Endothelial cell of umbilical vein (primary cell): Measurements from ENCODE around the gene IL10RB. TPM values are rescaled to one million over a fixed set of nuclear protein-coding genes. Genes with fewer than 3 reads are reported as not detected.

Experiments used
- BruUV-seq: library from RNA; stranded (reverse); fragments of 400-500 nt; replicated peaks from 2 replicates; lab custom pipeline; 2021; lab: Mats Ljungman, UMichigan
- CTCF ChIA-PET: fragments of 300-600, 350-600 bp; sonication (Branson Sonifier 250); formaldehyde crosslinking; loops from one replicate; lab custom pipeline; 2021; ENCODE audit warnings: antibody characterized with exemption, inconsistent platforms; lab: Charles Lee
- POLR2A ChIA-PET: fragments of 300-600, 350-600 bp; sonication (Branson Sonifier 250); formaldehyde crosslinking; loops from one replicate; lab custom pipeline; 2021; ENCODE audit warnings: antibody characterized with exemption, inconsistent platforms; lab: Charles Lee
- DNase-seq: peaks from one replicate; pipeline ENCODE4 v3.0.0-alpha.2; 2011; ENCODE audit warnings: low read depth, low spot score
- FAIRE-seq: peaks from 2 replicates; lab custom pipeline; 2011; peaks lifted over from hg19 to GRCh38; lab: Jason Lieb, UNC
- H2AFZ ChIP-seq: 2 replicates; pipeline ENCODE4 v1.6.0; 2012; ENCODE audit warnings: low read depth, low read length, control low read depth, inconsistent platforms
- H3K27ac ChIP-seq: 2 replicates; pipeline ENCODE4 v1.5.1; 2011; ENCODE audit warnings: low read depth, mild to moderate bottlenecking, control low read depth, low read length, moderate library complexity; ENCODE audit not compliant: insufficient read depth
- H3K27me3 ChIP-seq, 2 experiments: 2 replicates each; pipeline versions ENCODE4 v1.6.0 to v1.6.1; 2011; ENCODE audit warnings: low read length in 2 of 2, mixed read lengths in 1 of 2; ENCODE audit not compliant: control insufficient read depth in 2 of 2, insufficient read depth in 2 of 2
- H3K36me3 ChIP-seq, 2 experiments: 2 replicates in 1 of 2; 3 replicates in 1 of 2; pipeline ENCODE4 v1.5.1; 2011; ENCODE audit warnings: low read length in 2 of 2, mild to moderate bottlenecking in 1 of 2, moderate library complexity in 1 of 2; ENCODE audit not compliant: control insufficient read depth in 2 of 2, insufficient read depth in 2 of 2; ENCODE audit errors: extremely low read depth in 1 of 2
- H3K4me1 ChIP-seq: 3 replicates; pipeline ENCODE4 v1.5.1; 2011; ENCODE audit warnings: mild to moderate bottlenecking, low read length; ENCODE audit not compliant: control insufficient read depth, insufficient read depth; ENCODE audit errors: extremely low read depth
- H3K4me2 ChIP-seq: 2 replicates; pipeline ENCODE4 v1.6.1; 2011; ENCODE audit warnings: low read length, control low read depth, mixed read lengths; ENCODE audit not compliant: insufficient read depth
- H3K4me3 ChIP-seq, 3 experiments: fragments of 200-600 bp in 1 of 3; sonication (generic), shearing (Covaris generic) in 1 of 3; replicated peaks in 1 of 3; 2 replicates each; pipeline ENCODE4 v1.5.1; 2011 to 2016; ENCODE audit warnings: control low read depth in 3 of 3, low read length in 3 of 3, mild to moderate bottlenecking in 2 of 3, inconsistent platforms in 1 of 3, low read depth in 1 of 3, moderate library complexity in 1 of 3; ENCODE audit not compliant: insufficient read depth in 1 of 3
- H3K79me2 ChIP-seq: 2 replicates; pipeline ENCODE4 v1.6.0; 2012; ENCODE audit warnings: low read length, inconsistent platforms; ENCODE audit not compliant: control insufficient read depth, insufficient read depth
- H3K9ac ChIP-seq: replicated peaks from 2 replicates; pipeline ENCODE3; 2011; ENCODE audit warnings: low read length, control low read depth; ENCODE audit not compliant: insufficient read depth; ENCODE audit errors: extremely low read depth
- H3K9me1 ChIP-seq: replicated peaks from 3 replicates; pipeline ENCODE4 v1.6.0; 2011; ENCODE audit warnings: mild to moderate bottlenecking, low read length; ENCODE audit not compliant: control insufficient read depth, insufficient read depth; ENCODE audit errors: extremely low read depth
- H3K9me3 ChIP-seq: replicated peaks from 2 replicates; pipeline ENCODE4 v1.5.1; 2012; ENCODE audit warnings: low read length, inconsistent platforms; ENCODE audit not compliant: control insufficient read depth, insufficient read depth
- H4K20me1 ChIP-seq: replicated peaks from 2 replicates; pipeline ENCODE3; 2011; ENCODE audit warnings: mild to moderate bottlenecking, low read length; ENCODE audit not compliant: control insufficient read depth, insufficient read depth; ENCODE audit errors: extremely low read depth
- CTCF ChIP-seq, 2 donors: IDR thresholded peaks; 1 replicate in 1 of 2; 2 replicates in 1 of 2; pipeline ENCODE4 v1.5.1; 2011; ENCODE audit warnings: low read length in 2 of 2, mild to moderate bottlenecking in 2 of 2, moderate library complexity in 2 of 2, control low read depth in 1 of 2, inconsistent platforms in 1 of 2, low read depth in 1 of 2; ENCODE audit not compliant: insufficient read depth in 1 of 2; ENCODE audit errors: extremely low read depth in 1 of 2
- EZH2 ChIP-seq: IDR thresholded peaks from 2 replicates; pipeline ENCODE4 v1.6.1; 2012; ENCODE audit warnings: borderline replicate concordance, low read depth, mild to moderate bottlenecking, moderate library complexity, low read length, inconsistent platforms; ENCODE audit not compliant: severe bottlenecking
- FOS ChIP-seq: IDR thresholded peaks from 2 replicates; pipeline ENCODE4 v1.6.1; 2011; ENCODE audit warnings: mild to moderate bottlenecking, low read length, moderate library complexity, borderline replicate concordance; ENCODE audit not compliant: insufficient read depth
- JUN ChIP-seq: IDR thresholded peaks from 2 replicates; pipeline ENCODE4 v1.6.1; 2011; ENCODE audit warnings: borderline replicate concordance, low read depth; ENCODE audit not compliant: insufficient read length, insufficient read depth
- MYC ChIP-seq: IDR thresholded peaks from one replicate; pipeline ENCODE4 v1.6.1; 2011; ENCODE audit warnings: mild to moderate bottlenecking, low read depth, low read length
- POLR2A ChIP-seq: IDR thresholded peaks from 2 replicates; pipeline ENCODE4 v1.6.1; 2012; ENCODE audit warnings: low read depth, mild to moderate bottlenecking, control low read depth, low read length
- POLR2AphosphoS5 ChIP-seq: IDR thresholded peaks from 2 replicates; pipeline ENCODE4 v1.6.1; 2012; ENCODE audit warnings: low read depth, mild to moderate bottlenecking, control low read depth, low read length, moderate library complexity; ENCODE audit not compliant: insufficient read depth
- dilution Hi-C: fragments of 300-500 bp; cut with MboI; formaldehyde crosslinking; loops from one replicate; pipeline ENCODE4 v1.15.0; 2019; ENCODE audit warnings: low sequenced_read_pairs; ENCODE audit not compliant: extremely low pct_ligation_motif_present
- intact Hi-C: fragments of 100-400 bp; cut with micrococcal nuclease; formaldehyde crosslinking; loops from one replicate; pipeline ENCODE4 v1.10.0; 2022
- polyA plus RNA-seq, 4 experiments: library from polyadenylated mRNA; depleted of rRNA in 3 of 4; stranded (reverse) in 3 of 4; unstranded in 1 of 4; fragments of >200 nt; gene quantifications; 2 replicates each; pipeline versions ENCODE4 v1.2.1 to v1.2.3, GENCODE V29; 2011 to 2012; ENCODE audit warnings: missing spikeins in 1 of 4
- total RNA-seq: library from RNA; stranded (reverse); gene quantifications from 2 replicates; pipeline ENCODE4 v1.2.3, GENCODE V29; 2021
- TF ChIP-seq, protein P1 (sequence below): IDR thresholded peaks from 2 replicates; pipeline ENCODE4 v1.6.1; 2011; ENCODE audit not compliant: insufficient read depth, insufficient read length

IL10RB gene
- total and polyA plus RNA-seq, 2 donors (not counting 3 experiments of a cell fraction or from before 2014, with no cell fraction given), result 21.9 to 31.4 TPM

GRCh38 chr21:33334824-33335223 is 68.7 kb downstream of the IL10RB start:
- Histone ChIP-seq H3K9me3 (no peaks in the 10 kb centered on the region), H4K20me1 (peaks cover 6% of the 10 kb centered on the region), H3K4me2 (no peak overlapping the region), H3K9ac (no peak overlapping the region), H3K79me2 (peaks cover 18% of the 10 kb centered on the region), H2AFZ (no peak overlapping the region), H3K36me3 (peaks cover 0 to 3% of the 10 kb centered on the region in 2 experiments), H3K27ac (no peak overlapping the region), H3K27me3 (no peaks in the 10 kb centered on the region), H3K4me3 (no peak overlapping the region), H3K9me1 (no peaks in the 10 kb centered on the region), H3K4me1 (no peaks in the 10 kb centered on the region)
- FAIRE-seq, result no peak
- CTCF ChIA-PET, result no interaction called here
- intact Hi-C loops (no loop called here), dilution Hi-C loops (no loop called here)
- TF ChIP-seq FOS (no peak), POLR2AphosphoS5 (no peak), POLR2A (no peak), JUN (peak; percentile 40), EZH2 (no peak), MYC (no peak), CTCF (IDR thresholded peaks at IDR 0.05; ENCODE audit: extremely low read depth in 1 of 2, insufficient read depth in 1 of 2, low read depth in 1 of 2, low read length in 2 of 2) (no peak)
- TF ChIP-seq, protein P1, sequence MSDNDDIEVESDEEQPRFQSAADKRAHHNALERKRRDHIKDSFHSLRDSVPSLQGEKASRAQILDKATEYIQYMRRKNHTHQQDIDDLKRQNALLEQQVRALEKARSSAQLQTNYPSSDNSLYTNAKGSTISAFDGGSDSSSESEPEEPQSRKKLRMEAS, result no peak
- POLR2A ChIA-PET, result no interaction called here
- BruUV-seq, result no TSS peak
- DNase-seq, result no peak
